H1 (cell line): ENCODE measurements around the gene CD8B2. TPM values are rescaled to one million over a fixed set of nuclear protein-coding genes. Genes with fewer than 3 reads are reported as not detected.
A peak's percentile ranks its signal among the peaks of the same experiment; 100 is the strongest.

Experiments used
- CHD2 ChIP-seq: IDR thresholded peaks from 2 replicates; pipeline ENCODE4 v1.6.1; 2012; ENCODE audit warnings: low read length, improper control_type of control experiment
- CTBP2 ChIP-seq: IDR thresholded peaks from 2 replicates; pipeline ENCODE4 v1.7.0; 2011; ENCODE audit warnings: borderline replicate concordance, mild to moderate bottlenecking, moderate library complexity, mixed read lengths, low read length; ENCODE audit not compliant: insufficient read depth, insufficient read length
- CTCF ChIP-seq, 3 experiments: IDR thresholded peaks; 1 replicate in 2 of 3; 2 replicates in 1 of 3; pipeline versions ENCODE4 v1.5.1 to v1.6.1; 2011; ENCODE audit warnings: low read length in 3 of 3, mild to moderate bottlenecking in 3 of 3, inconsistent platforms in 2 of 3, low read depth in 1 of 3, moderate library complexity in 1 of 3; ENCODE audit not compliant: insufficient read depth in 1 of 3; ENCODE audit errors: control extremely low read depth in 1 of 3
- EP300 ChIP-seq, 2 experiments: IDR thresholded peaks; 1 replicate in 1 of 2; 2 replicates in 1 of 2; pipeline ENCODE4 v1.6.1; 2011 to 2012; ENCODE audit warnings: low read depth in 2 of 2, low read length in 2 of 2, mild to moderate bottlenecking in 2 of 2, borderline replicate concordance in 1 of 2, inconsistent platforms in 1 of 2, moderate library complexity in 1 of 2
- HDAC6 ChIP-seq: IDR thresholded peaks from one replicate; pipeline ENCODE4 v1.7.1; 2012; ENCODE audit warnings: low read depth, mild to moderate bottlenecking, inconsistent platforms, low read length, moderate library complexity
- SRF ChIP-seq: IDR thresholded peaks from 2 replicates; pipeline ENCODE4 v1.6.1; 2011; ENCODE audit warnings: mild to moderate bottlenecking, low read depth, low read length, moderate library complexity
- polyA plus RNA-seq, 7 experiments: library from polyadenylated mRNA; depleted of rRNA in 3 of 7; stranded (reverse) in 5 of 7; unstranded in 2 of 7; fragments of >200 nt in 5 of 7; fragments of 200-250 nt in 2 of 7; gene quantifications; 1 replicate in 5 of 7; 2 replicates in 1 of 7; 4 replicates in 1 of 7; pipeline versions ENCODE4 v1.2.1 to v1.2.3, GENCODE V29; 2011 to 2013; ENCODE audit warnings: missing spikeins in 2 of 7, mixed read lengths in 2 of 7
- total RNA-seq: library from RNA; stranded (reverse); fragmentation: NEBNext Ultra II Directional; extraction: Animal tissue kit (Norgen Biotek cat#: 25700); gene quantifications from 2 replicates; pipeline ENCODE4 v1.2.1, GENCODE V29; 2021

Gene CD8B2
- total and polyA plus RNA-seq, 2 of the 8 experiments (the other 6 are each of a cell fraction or from before 2014, with no cell fraction given): 0.03 TPM; not detected in 1

GRCh38 chr2:106542746-106543359 lies 55.7 kb downstream of the CD8B2 start (continued):
- no peak for TF ChIP-seq EP300 (IDR thresholded peaks at IDR 0.05; ENCODE audit: borderline replicate concordance in 1 of 2, low read depth in 2 of 2, low read length in 2 of 2)
- TF ChIP-seq CHD2: no peak
- no peak for TF ChIP-seq HDAC6
- TF ChIP-seq SRF: no peak
- peak; percentile 82 to 84 (median 84) for TF ChIP-seq CTCF (IDR thresholded peaks at IDR 0.05; ENCODE audit: control extremely low read depth in 1 of 3, insufficient read depth in 1 of 3, low read depth in 1 of 3, low read length in 3 of 3)
- TF ChIP-seq CTBP2: no peak
